SK-N-MC (cell line): Measurements from ENCODE around the gene MIEF1.

ENCODE experiments used
- EZH2 ChIP-seq: fragments of 200-600 bp; sonication (generic); IDR thresholded peaks from one replicate; pipeline ENCODE4 v1.6.1; 2017; ENCODE audit warnings: antibody characterized with exemption
- FOXP2 ChIP-seq: optimal IDR thresholded peaks from 2 replicates; pipeline ENCODE3; 2011; ENCODE audit warnings: mild to moderate bottlenecking, moderate library complexity; ENCODE audit not compliant: insufficient read depth; ENCODE audit errors: extremely low read length, control extremely low read depth
- POLR2AphosphoS5 ChIP-seq: IDR thresholded peaks from 2 replicates; pipeline ENCODE4 v1.6.1; 2012; ENCODE audit warnings: mild to moderate bottlenecking, low read depth, low read length, borderline replicate concordance

DNA sequence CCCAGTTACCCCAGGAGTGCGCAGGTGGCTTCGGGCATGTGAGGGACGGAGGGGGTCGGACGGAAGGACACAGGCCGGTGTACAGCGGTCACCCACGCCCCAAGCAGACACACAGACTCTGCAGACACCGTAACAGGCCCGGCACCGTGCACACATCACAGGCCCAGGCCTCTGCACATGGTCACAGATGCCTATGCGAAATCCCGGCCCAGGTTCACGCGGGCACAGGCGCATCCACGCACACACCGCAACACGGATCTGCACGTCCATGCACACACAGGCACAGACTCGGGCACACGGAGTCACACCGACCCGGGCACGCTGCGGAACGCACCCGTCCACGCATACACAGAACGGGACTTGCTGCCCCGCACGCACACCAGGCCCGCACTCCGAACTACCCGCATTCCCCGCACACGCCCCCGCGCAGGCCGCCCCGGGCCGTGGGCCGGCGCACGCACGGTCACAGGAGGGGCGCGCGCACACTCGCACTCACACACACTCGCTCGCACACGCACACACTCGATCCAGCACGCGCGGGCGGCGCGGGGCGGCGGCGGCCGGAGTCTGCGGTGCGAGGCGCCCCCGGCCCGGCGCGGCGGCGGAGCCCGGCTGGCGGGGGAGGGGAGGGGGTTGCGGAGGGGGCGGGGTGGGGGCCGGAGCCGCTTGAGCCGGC, 45.4 kb upstream of the MIEF1 start, which contains the start of gene MGAT3:
- no peak for TF ChIP-seq POLR2AphosphoS5
- TF ChIP-seq EZH2, result no peak
- TF ChIP-seq FOXP2, result no peak
